MM.1S (cell line): Measurements from ENCODE around the gene AAK1.

ENCODE experiments used
- EZH2 ChIP-seq: fragments of 300-600 bp; sonication (generic); optimal IDR thresholded peaks from 2 replicates; pipeline ENCODE3; 2017; ENCODE audit warnings: low read depth, mild to moderate bottlenecking, antibody characterized with exemption, low read length, mixed read lengths
- EZH2phosphoT487 ChIP-seq: fragments of 300-600 bp; sonication (generic); IDR thresholded peaks from 2 replicates; pipeline ENCODE4 v1.6.1; 2018; ENCODE audit warnings: antibody characterized with exemption, low read length
- TF ChIP-seq, protein P1 (sequence below): fragments of 300-600 bp; sonication (generic); IDR thresholded peaks from 2 replicates; pipeline ENCODE4 v1.5.1; 2016; ENCODE audit warnings: antibody characterized with exemption, low read length, mixed read lengths

DNA sequence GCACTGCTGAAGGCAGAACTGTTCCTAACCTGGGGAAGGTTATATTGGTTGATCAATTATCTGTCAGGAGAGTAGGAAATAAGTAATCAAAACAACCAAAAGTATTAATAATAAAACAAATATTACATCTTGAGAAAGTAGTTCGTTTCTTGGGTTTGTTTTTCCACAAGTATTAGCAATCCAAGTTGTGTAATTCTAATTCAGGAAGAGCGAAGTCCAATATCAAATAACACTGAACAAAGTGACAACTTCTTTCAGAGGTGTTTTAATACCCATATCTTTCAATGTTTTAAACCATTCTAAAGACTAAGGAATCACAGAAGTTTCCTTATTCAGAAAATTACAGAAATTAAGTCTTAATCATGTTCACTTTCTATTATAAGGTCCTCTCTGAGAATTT lies 171.7 kb downstream of the AAK1 start:
- TF ChIP-seq, protein P1, sequence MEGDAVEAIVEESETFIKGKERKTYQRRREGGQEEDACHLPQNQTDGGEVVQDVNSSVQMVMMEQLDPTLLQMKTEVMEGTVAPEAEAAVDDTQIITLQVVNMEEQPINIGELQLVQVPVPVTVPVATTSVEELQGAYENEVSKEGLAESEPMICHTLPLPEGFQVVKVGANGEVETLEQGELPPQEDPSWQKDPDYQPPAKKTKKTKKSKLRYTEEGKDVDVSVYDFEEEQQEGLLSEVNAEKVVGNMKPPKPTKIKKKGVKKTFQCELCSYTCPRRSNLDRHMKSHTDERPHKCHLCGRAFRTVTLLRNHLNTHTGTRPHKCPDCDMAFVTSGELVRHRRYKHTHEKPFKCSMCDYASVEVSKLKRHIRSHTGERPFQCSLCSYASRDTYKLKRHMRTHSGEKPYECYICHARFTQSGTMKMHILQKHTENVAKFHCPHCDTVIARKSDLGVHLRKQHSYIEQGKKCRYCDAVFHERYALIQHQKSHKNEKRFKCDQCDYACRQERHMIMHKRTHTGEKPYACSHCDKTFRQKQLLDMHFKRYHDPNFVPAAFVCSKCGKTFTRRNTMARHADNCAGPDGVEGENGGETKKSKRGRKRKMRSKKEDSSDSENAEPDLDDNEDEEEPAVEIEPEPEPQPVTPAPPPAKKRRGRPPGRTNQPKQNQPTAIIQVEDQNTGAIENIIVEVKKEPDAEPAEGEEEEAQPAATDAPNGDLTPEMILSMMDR = no peak
- TF ChIP-seq EZH2 (no peak), EZH2phosphoT487 (no peak)
